Thoracic aorta (tissue), 2 donors: ENCODE results near the gene MAGEH1. TPM values are rescaled to one million over a fixed set of nuclear protein-coding genes. Genes with fewer than 3 reads are reported as not detected.
A peak's percentile ranks its signal among the peaks of the same experiment; 100 is the strongest.

ENCODE experiments used
- ATAC-seq: fragments of 150-250 bp; one replicate; pipeline ENCODE4 v1.8.0; 2017; ENCODE audit warnings: low read depth; ENCODE audit not compliant: insufficient number of reproducible peaks, low FRiP score
- DNase-seq: peaks from one replicate; pipeline ENCODE4 v3.0.0-alpha.2; 2020; ENCODE audit warnings: low spot score
- H3K27ac ChIP-seq, 2 donors: fragments of 200-600 bp; sonication (generic); 1 replicate in 1 of 2; 2 replicates in 1 of 2; pipeline ENCODE4 v1.5.1; 2016; ENCODE audit warnings: mild to moderate bottlenecking in 2 of 2, moderate library complexity in 2 of 2
- H3K27me3 ChIP-seq: fragments of 200-600 bp; sonication (generic); replicated peaks from 2 replicates; pipeline ENCODE4 v1.6.0; 2016; ENCODE audit warnings: mild to moderate bottlenecking; ENCODE audit not compliant: insufficient read depth
- H3K36me3 ChIP-seq: fragments of 200-600 bp; sonication (generic); one replicate; pipeline ENCODE4 v1.5.1; 2016
- H3K4me1 ChIP-seq, 2 donors: fragments of 200-600 bp; sonication (generic); 1 replicate in 1 of 2; 2 replicates in 1 of 2; pipeline versions ENCODE4 v1.5.1 to v1.6.0; 2016; ENCODE audit warnings: low read depth in 2 of 2, mild to moderate bottlenecking in 1 of 2; ENCODE audit not compliant: control insufficient read depth in 1 of 2
- H3K4me3 ChIP-seq: fragments of 200-600 bp; sonication (generic); 2 replicates; pipeline ENCODE4 v1.5.1; 2016; ENCODE audit warnings: mild to moderate bottlenecking
- H3K9me3 ChIP-seq: fragments of 200-600 bp; sonication (generic); 2 replicates; pipeline ENCODE4 v1.5.1; 2016
- CTCF ChIP-seq: fragments of 200-600 bp; sonication (generic); IDR thresholded peaks from one replicate; pipeline ENCODE4 v1.5.1; 2019; ENCODE audit warnings: antibody characterized with exemption
- total RNA-seq, 2 donors: library from RNA; depleted of rRNA; stranded (reverse); fragments of >200 nt; gene quantifications; one replicate each; pipeline versions ENCODE4 v1.1.0 to v1.2.3, GENCODE V29; 2016

MAGEH1 gene
- total RNA-seq, 2 donors from 2014 or later = 36.3 to 66.5 TPM

GRCh38 chrX:55484948-55485347, 33.0 kb downstream of the MAGEH1 start:
- no peaks in the 10 kb centered on the region for H3K27me3 ChIP-seq
- DNase-seq (no peak), ATAC-seq (no peak)
- H3K27ac ChIP-seq = no peak overlapping the region
- H3K4me3 ChIP-seq = no peak overlapping the region
- no peaks in the 10 kb centered on the region for H3K4me1 ChIP-seq
- TF ChIP-seq CTCF = no peak
- no peaks in the 10 kb centered on the region for H3K36me3 ChIP-seq
- H3K9me3 ChIP-seq = no peaks in the 10 kb centered on the region

- H3K27me3 ChIP-seq = no peaks in the 10 kb centered on the region
- ATAC-seq (no peak), DNase-seq (no peak)
- no peak overlapping the region for H3K27ac ChIP-seq
- H3K36me3 ChIP-seq = no peaks in the 10 kb centered on the region
- no peak overlapping the region for H3K4me3 ChIP-seq
- H3K9me3 ChIP-seq = no peaks in the 10 kb centered on the region
- H3K4me1 ChIP-seq = no peaks in the 10 kb centered on the region
- TF ChIP-seq CTCF = no peak
Observed at GRCh38 chrX:55486736-55487135, 34.8 kb downstream of the MAGEH1 start.

- Histone ChIP-seq H3K36me3 (no peaks in the 10 kb centered on the region), H3K27me3 (no peaks in the 10 kb centered on the region), H3K4me3 (no peak overlapping the region), H3K27ac (no peak overlapping the region), H3K9me3 (no peaks in the 10 kb centered on the region), H3K4me1 (no peaks in the 10 kb centered on the region)
- no peak for TF ChIP-seq CTCF
- no peak for ATAC-seq
- DNase-seq = no peak
Observed at GRCh38 chrX:55487143-55487542, 35.2 kb downstream of the MAGEH1 start.

GRCh38 chrX:55488006-55488592, 36.2 kb downstream of the MAGEH1 start:
- no peaks in the 10 kb centered on the region for H3K27me3 ChIP-seq
- H3K4me1 ChIP-seq = no peaks in the 10 kb centered on the region
- H3K36me3 ChIP-seq = no peaks in the 10 kb centered on the region
- H3K9me3 ChIP-seq = no peaks in the 10 kb centered on the region
- ATAC-seq = no peak
- no peak for DNase-seq
- no peak for TF ChIP-seq CTCF
- peak overlapping the region in 1 of 2 donors; percentile 92 for H3K27ac ChIP-seq
- H3K4me3 ChIP-seq = peak overlapping the region; percentile 80

- Histone ChIP-seq H3K27me3 (no peaks in the 10 kb centered on the region), H3K36me3 (no peaks in the 10 kb centered on the region), H3K27ac (peak overlapping the region; percentile 92), H3K4me3 (peak overlapping the region; percentile 80), H3K9me3 (no peaks in the 10 kb centered on the region), H3K4me1 (no peaks in the 10 kb centered on the region)
- ATAC-seq (peak; percentile 83), DNase-seq (no peak)
- TF ChIP-seq CTCF = no peak
Observed at GRCh38 chrX:55488593-55489313, 36.8 kb downstream of the MAGEH1 start.
